ENCODE results near the gene SLC35A5. TPM values are rescaled to one million over a fixed set of nuclear protein-coding genes. Genes with fewer than 3 reads are reported as not detected.
"Not testable (repeated sequence)": the region's sequence is repeated elsewhere in the genome, so short reads cannot be mapped to it uniquely, and the experiment has no call there.

SLC35A5 gene, protein sequence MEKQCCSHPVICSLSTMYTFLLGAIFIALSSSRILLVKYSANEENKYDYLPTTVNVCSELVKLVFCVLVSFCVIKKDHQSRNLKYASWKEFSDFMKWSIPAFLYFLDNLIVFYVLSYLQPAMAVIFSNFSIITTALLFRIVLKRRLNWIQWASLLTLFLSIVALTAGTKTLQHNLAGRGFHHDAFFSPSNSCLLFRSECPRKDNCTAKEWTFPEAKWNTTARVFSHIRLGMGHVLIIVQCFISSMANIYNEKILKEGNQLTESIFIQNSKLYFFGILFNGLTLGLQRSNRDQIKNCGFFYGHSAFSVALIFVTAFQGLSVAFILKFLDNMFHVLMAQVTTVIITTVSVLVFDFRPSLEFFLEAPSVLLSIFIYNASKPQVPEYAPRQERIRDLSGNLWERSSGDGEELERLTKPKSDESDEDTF
- total RNA-seq, result 10 to 100 TPM in 1 of 2 donors, 1 to 10 TPM in 1; 9.6 to 12.2 TPM

DNA sequence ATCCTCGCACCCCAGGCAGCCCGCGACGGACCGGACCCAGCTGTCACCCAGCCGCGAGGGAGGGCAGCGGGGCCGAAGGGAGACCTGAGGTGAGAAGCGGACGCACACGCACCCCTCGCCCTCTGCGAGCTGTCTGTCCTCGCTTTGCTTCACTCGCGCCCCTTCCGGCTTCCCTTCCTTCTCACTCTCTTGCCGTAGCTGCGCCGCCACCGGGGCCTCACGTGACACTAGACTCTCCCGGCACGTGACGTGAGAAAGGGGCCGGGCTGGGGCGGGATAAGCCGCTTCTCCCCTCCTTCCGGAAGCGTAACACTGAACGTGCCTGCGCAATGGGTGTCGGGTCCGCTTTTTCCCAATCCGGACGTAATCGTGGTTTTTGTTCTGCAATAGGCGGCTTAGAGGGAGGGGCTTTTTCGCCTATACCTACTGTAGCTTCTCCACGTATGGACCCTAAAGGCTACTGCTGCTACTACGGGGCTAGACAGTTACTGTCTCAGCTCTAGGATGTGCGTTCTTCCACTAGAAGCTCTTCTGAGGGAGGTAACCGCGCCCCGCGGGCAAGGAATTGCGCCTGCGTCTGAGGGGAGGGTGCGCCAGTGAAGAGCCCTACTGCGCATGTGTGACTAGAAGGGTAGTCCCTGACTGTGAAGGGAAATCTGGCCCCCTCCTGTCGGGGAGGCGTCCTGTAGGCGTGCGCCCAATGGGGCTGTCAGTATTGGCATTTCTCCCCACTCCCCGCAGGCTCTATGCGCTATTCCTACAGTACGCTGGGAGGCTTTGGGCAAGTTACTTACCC lies at the start of gene SLC35A5, which contains the start of gene ATG3:
Gene SLC35A5, plus strand, starts transcription at position 312 of the 796 bp plus-strand sequence. CDS start 1,359 bp downstream, outside the sequence.
Gene ATG3, minus strand, starts transcription at position 229 of the 796 bp plus-strand sequence. CDS start 434 bp downstream, outside the sequence.
- ATAC-seq (peak; percentile 91), DNase-seq (peak; percentile 98 to 99 (median 98))
- H3K27me3 ChIP-seq, result no peaks in the 10 kb centered on the region
- intact Hi-C loops (cut with DNase I), result no loop called here
- peak within 1 kb of the TSS; percentile 85 to 87 for H3K4me3 ChIP-seq
- H3K9me3 ChIP-seq, result no peaks in the 10 kb centered on the region
- H3K36me3 ChIP-seq (replicated peaks in 1 of 2; ENCODE audit: insufficient read depth in 1 of 2, low read depth in 2 of 2), result no peaks in the 10 kb centered on the region
- 0% methylated on average over 40 to 57 of the region's 58 CpGs for WGBS, 2 donors
- peaks cover 21% of the 10 kb centered on the region for H3K4me1 ChIP-seq
- TF ChIP-seq, protein P1, sequence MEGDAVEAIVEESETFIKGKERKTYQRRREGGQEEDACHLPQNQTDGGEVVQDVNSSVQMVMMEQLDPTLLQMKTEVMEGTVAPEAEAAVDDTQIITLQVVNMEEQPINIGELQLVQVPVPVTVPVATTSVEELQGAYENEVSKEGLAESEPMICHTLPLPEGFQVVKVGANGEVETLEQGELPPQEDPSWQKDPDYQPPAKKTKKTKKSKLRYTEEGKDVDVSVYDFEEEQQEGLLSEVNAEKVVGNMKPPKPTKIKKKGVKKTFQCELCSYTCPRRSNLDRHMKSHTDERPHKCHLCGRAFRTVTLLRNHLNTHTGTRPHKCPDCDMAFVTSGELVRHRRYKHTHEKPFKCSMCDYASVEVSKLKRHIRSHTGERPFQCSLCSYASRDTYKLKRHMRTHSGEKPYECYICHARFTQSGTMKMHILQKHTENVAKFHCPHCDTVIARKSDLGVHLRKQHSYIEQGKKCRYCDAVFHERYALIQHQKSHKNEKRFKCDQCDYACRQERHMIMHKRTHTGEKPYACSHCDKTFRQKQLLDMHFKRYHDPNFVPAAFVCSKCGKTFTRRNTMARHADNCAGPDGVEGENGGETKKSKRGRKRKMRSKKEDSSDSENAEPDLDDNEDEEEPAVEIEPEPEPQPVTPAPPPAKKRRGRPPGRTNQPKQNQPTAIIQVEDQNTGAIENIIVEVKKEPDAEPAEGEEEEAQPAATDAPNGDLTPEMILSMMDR (IDR thresholded peaks at IDR 0.05), result peak in 3 of 7 experiments; percentile 9 to 18 (median 10)
- peak; percentile 77 to 94 (median 94) for TF ChIP-seq POLR2A (IDR thresholded peaks at IDR 0.05)
- peak within 1 kb of the TSS; percentile 85 to 99 (median 94) for H3K27ac ChIP-seq

DNA sequence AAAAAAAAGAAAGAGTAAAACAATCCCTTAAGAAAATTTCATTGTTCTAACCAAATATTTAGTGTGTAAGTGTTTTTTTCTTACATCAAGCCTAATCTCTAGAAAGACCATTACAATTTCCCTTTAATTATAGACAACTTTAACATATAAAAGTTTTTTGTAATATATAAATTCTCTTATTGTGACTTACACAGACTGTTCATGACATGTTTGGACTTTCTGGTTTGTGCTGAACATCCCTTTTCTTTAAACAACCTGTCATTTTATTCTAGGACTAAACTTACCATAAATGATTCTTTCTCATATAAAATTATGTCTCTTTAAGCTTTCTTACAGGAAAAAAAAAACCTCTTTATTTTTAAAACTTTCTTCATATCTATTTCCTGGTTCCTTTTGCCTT lies 49.5 kb upstream of the SLC35A5 start:
- ATAC-seq (no peak), DNase-seq (no peak)
- no peak for TF ChIP-seq POLR2A (IDR thresholded peaks at IDR 0.05)
- TF ChIP-seq, protein P1 (IDR thresholded peaks at IDR 0.05), result no peak
- Histone ChIP-seq H3K4me1 (no peaks in the 10 kb centered on the region), H3K4me3 (no peak overlapping the region), H3K36me3 (replicated peaks in 1 of 2; ENCODE audit: insufficient read depth in 1 of 2, low read depth in 2 of 2) (no peaks in the 10 kb centered on the region), H3K27me3 (no peaks in the 10 kb centered on the region), H3K9me3 (no peaks in the 10 kb centered on the region), H3K27ac (no peak overlapping the region)
- intact Hi-C loops (cut with DNase I), result no loop called here

DNA sequence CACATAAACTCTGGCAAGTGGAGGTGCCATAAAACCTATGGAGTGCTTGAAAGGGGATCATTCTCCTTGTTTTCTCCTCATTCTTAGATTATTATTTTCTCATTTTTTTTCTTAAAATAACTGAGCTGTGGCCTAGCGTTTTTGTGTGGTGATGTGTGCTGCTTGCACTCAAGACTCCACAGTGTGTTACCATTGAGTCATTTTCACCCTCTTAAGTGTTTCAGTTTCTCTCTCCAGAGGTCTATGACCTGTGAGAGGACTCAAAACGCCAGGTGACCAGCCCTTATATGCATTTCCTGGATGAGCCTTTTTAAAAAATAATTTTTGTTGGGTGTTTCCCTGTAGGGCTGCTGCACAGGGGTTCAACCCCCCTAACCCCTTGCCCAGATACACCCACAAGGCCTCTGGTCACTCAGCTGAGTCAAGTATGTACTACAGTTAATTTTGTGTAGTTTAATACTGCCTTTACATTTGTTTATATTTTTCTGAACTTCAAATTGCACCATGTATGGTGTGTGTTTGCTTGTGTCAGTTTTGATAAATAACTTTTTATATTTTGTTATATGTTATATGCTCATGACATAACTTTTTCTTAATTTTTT lies 47.2 kb upstream of the SLC35A5 start:
- H3K9me3 ChIP-seq, result no peaks in the 10 kb centered on the region
- ATAC-seq, result no peak
- no peaks in the 10 kb centered on the region for H3K27me3 ChIP-seq
- H3K4me3 ChIP-seq, result no peak overlapping the region
- TF ChIP-seq, protein P1 (IDR thresholded peaks at IDR 0.05), result no peak
- TF ChIP-seq POLR2A (IDR thresholded peaks at IDR 0.05), result no peak
- no peak for DNase-seq
- H3K4me1 ChIP-seq, result no peaks in the 10 kb centered on the region
- H3K27ac ChIP-seq, result no peak overlapping the region
- no peaks in the 10 kb centered on the region for H3K36me3 ChIP-seq (replicated peaks in 1 of 2; ENCODE audit: insufficient read depth in 1 of 2, low read depth in 2 of 2)
- intact Hi-C loops (cut with DNase I), result no loop called here
- WGBS, 2 donors, result 40 to 47% methylated on average over 2 of the region's 2 CpGs

DNA sequence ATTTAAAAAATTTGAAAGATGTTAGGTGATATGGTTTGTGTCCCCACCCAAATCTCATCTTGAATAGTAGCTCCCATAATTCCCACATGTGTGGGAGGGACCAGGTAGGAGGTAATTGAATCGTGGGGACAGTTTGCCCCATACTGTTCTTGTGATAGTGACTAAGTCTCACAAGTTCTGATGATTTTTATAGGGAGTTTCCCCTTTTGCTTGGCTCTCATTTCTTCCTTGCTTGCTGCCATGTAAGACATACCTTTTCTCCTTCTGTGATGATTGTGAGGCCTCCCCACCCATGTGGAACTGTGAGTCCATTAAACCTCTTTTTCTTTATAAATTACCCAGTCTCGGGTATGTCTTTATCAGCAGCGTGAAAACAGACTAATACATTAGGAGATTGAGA lies 42.9 kb upstream of the SLC35A5 start:
- DNase-seq; H3K27me3 ChIP-seq; intact Hi-C loops (cut with DNase I); H3K9me3 ChIP-seq; H3K36me3 ChIP-seq (replicated peaks in 1 of 2; ENCODE audit: insufficient read depth in 1 of 2, low read depth in 2 of 2); ATAC-seq; H3K27ac ChIP-seq; H3K4me3 ChIP-seq; H3K4me1 ChIP-seq: not testable (repeated sequence)
- 38 to 47% methylated on average over 3 of the region's 3 CpGs for WGBS, 2 donors
